SK-N-MC (cell line): ENCODE results near the gene FDX1.
A peak's percentile ranks its signal among the peaks of the same experiment; 100 is the strongest.

Source experiments
- DNase-seq: peaks from one replicate; pipeline ENCODE4 v3.0.0-alpha.2; 2011; ENCODE audit warnings: low read depth, low spot score
- H3K27ac ChIP-seq: fragments of 200-600 bp; sonication (generic); 2 replicates; pipeline ENCODE4 v1.5.1; 2016; ENCODE audit warnings: mixed run types
- H3K36me3 ChIP-seq: fragments of 200-600 bp; sonication (generic); 2 replicates; pipeline ENCODE4 v1.6.1; 2017; ENCODE audit warnings: antibody characterized with exemption, low read length, mixed read lengths; ENCODE audit not compliant: insufficient read depth
- H3K4me3 ChIP-seq: fragments of 200-600 bp; sonication (generic); 2 replicates; pipeline ENCODE4 v1.5.1; 2016
- H3K9ac ChIP-seq: fragments of 200-600 bp; sonication (generic); 2 replicates; pipeline ENCODE4 v1.8.0; 2017; ENCODE audit warnings: mixed run types, mixed read lengths; ENCODE audit not compliant: insufficient read length
- H3K9me3 ChIP-seq: fragments of 200-600 bp; sonication (generic); 2 replicates; pipeline ENCODE4 v1.6.1; 2017; ENCODE audit warnings: low read depth, mild to moderate bottlenecking, antibody characterized with exemption, low read length, moderate library complexity, mixed read lengths
- EZH2 ChIP-seq: fragments of 200-600 bp; sonication (generic); IDR thresholded peaks from one replicate; pipeline ENCODE4 v1.6.1; 2017; ENCODE audit warnings: antibody characterized with exemption
- FOXP2 ChIP-seq: optimal IDR thresholded peaks from 2 replicates; pipeline ENCODE3; 2011; ENCODE audit warnings: mild to moderate bottlenecking, moderate library complexity; ENCODE audit not compliant: insufficient read depth; ENCODE audit errors: extremely low read length, control extremely low read depth
- POLR2AphosphoS5 ChIP-seq: IDR thresholded peaks from 2 replicates; pipeline ENCODE4 v1.6.1; 2012; ENCODE audit warnings: mild to moderate bottlenecking, low read depth, low read length, borderline replicate concordance

The FDX1 gene

DNA sequence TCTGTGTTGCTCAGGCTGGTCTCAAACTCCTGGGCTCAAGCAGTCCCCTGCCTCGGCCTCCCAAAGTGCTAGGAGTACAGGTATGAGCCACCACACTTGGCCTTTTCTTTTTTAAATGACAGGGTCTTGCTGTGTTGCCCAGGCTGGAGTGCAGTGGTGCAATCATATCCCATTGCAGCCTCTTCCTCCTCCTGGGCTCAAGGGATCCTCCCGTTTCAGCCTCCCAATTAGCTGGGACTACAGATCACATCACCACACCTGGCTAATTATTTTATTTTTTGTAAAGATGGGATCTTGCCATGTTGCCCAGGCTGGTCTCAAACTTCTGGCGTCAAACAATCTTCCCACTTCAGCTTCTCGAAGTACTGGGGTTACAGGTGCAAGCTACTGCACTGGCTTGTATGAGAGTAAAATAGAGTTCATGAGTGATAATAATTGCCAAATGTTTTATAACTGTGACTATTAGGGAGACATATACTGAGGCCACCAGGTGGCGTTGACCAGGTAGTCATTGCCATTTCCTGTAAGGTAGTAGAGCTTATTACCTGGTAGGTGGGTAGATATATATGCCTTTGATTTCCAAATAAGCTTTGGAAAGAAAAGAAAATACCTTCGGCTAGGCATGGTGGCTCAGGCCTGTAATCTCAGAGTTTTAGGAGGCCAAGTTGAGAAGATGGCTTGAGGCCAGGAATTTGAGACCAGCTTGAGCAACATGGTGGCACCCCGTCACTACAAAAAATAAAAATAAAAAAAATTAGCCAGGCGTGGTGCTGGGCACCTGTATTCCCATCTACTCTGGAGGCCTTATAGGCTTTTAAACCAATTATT, 5.4 kb downstream of the FDX1 start:
- peaks cover 6% of the 10 kb centered on the region for H3K9me3 ChIP-seq
- H3K9ac ChIP-seq = no peak overlapping the region
- no peak for DNase-seq
- H3K36me3 ChIP-seq = peaks cover 36% of the 10 kb centered on the region
- TF ChIP-seq EZH2 (no peak), FOXP2 (no peak), POLR2AphosphoS5 (no peak)
- H3K4me3 ChIP-seq = no peak overlapping the region
- H3K27ac ChIP-seq = no peak overlapping the region

DNA sequence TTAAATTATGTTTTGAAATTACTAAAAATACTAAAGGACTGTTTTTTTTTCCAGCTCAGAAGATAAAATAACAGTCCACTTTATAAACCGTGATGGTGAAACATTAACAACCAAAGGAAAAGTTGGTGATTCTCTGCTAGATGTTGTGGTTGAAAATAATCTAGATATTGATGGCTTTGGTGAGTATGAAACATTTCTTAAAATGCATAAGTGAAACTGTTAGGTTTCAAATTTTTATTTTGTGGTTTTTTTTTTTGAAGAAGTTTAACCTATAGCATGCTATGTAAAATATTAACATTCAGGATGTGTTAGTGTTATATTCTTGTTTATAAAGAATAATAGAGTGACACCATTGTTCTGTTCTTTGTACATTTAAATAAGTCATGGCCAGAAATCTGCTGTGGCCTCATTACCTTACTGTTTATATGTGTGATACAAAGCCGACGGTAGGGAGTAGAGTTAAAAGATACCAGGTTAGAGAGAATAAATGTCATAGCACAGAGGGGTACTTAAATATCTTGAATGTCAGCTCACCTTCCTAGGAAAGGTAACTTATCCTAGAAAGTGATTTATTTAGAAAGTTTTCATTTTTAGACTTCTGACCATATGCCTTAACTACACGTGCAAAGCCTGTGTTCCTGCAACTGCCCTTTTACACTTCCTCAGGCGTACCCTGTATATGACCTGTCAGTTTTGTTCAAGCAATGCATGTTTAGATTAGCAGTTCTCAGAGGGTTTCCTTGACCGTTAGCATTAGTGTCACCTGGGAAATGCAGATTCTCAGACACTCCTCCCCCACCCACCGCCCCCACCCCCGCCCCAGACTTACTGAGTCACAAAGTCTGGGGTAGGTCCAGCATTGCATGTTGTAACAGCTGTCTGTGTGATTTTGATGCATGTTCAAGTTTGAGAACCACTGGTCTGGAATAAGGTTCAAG, 6.3 kb downstream of the FDX1 start:
- H3K4me3 ChIP-seq = no peak overlapping the region
- H3K9me3 ChIP-seq = peaks cover 15% of the 10 kb centered on the region
- no peak for DNase-seq
- H3K36me3 ChIP-seq = peaks cover 45% of the 10 kb centered on the region
- no peak overlapping the region for H3K9ac ChIP-seq
- TF ChIP-seq POLR2AphosphoS5 = no peak
- no peak for TF ChIP-seq FOXP2
- TF ChIP-seq EZH2 = no peak
- no peak overlapping the region for H3K27ac ChIP-seq

DNA sequence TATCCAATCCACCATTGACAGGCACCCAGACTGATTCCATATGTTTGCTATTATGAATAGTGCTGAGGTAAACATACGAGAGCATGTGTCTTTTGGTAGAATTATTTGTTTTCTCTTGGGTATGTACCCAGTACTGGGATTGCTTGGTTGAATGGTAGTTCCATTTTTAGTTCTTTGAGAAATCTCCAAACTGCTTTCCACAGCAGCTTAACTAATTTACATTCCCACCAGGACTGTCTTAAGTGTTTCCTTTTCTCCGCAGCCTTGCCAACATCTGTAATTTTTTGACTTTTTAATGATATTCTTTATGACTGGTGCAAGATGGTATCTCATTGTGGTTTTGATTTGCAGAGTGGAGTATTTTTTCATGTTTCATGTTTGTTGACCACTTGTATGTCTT, 8.3 kb downstream of the FDX1 start:
- H3K9me3 ChIP-seq = peaks cover 17% of the 10 kb centered on the region
- H3K4me3 ChIP-seq = peak overlapping the region; percentile 47
- TF ChIP-seq EZH2 = no peak
- peak; percentile 67; the same call in 1 of the 2 replicates for TF ChIP-seq POLR2AphosphoS5
- peak; percentile 92 for DNase-seq
- H3K27ac ChIP-seq = peak overlapping the region; percentile 87
- no peak overlapping the region for H3K9ac ChIP-seq
- H3K36me3 ChIP-seq = peaks cover 60% of the 10 kb centered on the region

DNA sequence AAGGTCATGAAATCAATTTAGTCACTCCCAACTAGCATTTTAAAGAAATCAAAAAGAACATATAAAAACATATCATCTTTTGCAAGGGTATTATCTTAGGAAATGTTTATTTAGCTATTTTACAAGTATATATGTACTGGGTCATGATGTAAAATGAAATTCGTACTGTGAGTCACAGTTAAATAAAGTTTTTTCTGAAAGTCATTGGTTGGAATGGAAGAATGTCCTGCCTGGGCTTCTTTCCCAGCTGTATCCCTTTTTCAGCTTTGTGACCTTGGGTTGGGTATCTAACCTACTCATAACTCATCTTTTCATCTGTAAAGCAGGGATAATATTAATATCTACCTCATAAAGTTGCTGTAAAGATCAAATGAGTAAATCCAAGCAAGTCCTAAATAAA, 15.7 kb downstream of the FDX1 start:
- Histone ChIP-seq H3K4me3 (no peak overlapping the region), H3K27ac (no peak overlapping the region), H3K9ac (no peak overlapping the region), H3K9me3 (peaks cover 8% of the 10 kb centered on the region), H3K36me3 (peaks cover 75% of the 10 kb centered on the region)
- DNase-seq = no peak
- TF ChIP-seq POLR2AphosphoS5 (no peak), EZH2 (no peak)

DNA sequence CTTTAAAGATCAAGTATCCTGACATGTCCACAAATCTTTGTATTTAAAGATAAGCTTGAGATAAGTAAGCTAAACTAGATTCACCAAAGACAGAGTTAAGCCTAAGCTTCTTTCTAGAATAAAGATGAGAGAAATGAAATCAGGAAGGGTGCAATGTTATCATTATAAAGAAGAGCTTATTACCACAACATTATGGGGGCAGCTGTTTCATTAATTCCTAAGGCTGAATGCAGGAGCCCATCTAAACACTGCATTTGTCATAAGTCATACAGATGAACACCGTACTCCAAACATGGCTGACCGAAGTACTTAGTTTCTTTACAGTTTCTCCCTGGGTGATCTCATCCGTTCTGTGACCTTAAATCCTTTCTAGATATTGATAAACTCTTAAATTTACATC, 16.3 kb downstream of the FDX1 start:
- H3K9me3 ChIP-seq = peaks cover 7% of the 10 kb centered on the region; the same call in 1 of the 2 replicates
- H3K27ac ChIP-seq = no peak overlapping the region
- no peak overlapping the region for H3K4me3 ChIP-seq
- DNase-seq = no peak
- no peak for TF ChIP-seq EZH2
- H3K36me3 ChIP-seq = peaks cover 75% of the 10 kb centered on the region
- H3K9ac ChIP-seq = no peak overlapping the region

DNA sequence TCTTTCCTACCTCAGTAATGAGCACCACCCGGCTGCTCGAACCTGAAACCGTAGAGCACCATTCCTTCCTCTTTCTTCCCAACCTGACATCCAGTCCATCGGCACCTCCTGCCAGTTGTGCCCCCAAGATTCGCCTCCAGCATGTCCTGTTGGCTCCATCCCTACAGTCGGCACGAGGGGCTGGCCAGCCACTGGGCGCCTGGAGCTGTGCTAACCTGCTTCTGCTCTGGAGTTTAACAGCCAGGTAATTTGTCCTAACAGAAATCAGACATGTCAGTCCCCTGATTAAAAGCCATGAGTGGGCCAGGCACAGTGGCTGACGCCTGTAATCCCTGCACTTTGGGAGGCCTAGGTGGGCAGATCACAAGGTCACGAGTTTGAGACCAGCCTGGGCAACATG, 16.8 kb downstream of the FDX1 start:
- Histone ChIP-seq H3K36me3 (peaks cover 75% of the 10 kb centered on the region), H3K4me3 (no peak overlapping the region), H3K9ac (no peak overlapping the region), H3K27ac (no peak overlapping the region), H3K9me3 (peaks cover 6% of the 10 kb centered on the region; the same call in 1 of the 2 replicates)
- no peak for TF ChIP-seq EZH2
- no peak for TF ChIP-seq POLR2AphosphoS5
- no peak for TF ChIP-seq FOXP2
- no peak for DNase-seq

DNA sequence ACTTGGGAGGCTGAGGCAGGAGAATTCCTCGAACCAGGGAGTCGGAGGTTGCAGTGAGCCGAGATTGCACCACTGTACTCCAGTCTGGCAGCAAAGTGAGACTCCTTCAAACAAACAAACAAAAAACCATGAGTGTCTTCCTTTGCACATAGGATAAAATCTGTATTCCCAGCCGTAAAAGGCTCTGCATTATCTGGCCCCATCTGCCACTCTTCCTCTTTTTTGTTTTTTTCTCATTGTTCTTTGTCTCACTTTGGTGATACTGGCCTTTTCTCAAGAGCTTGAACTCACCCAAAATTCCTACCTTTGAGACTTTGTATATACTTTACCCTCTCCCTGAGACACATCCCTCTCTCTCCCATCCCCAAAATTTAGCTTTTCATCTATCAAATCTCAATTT, 17.6 kb downstream of the FDX1 start:
- no peak overlapping the region for H3K4me3 ChIP-seq
- H3K36me3 ChIP-seq = peaks cover 74% of the 10 kb centered on the region
- peaks cover 6% of the 10 kb centered on the region; the same call in 1 of the 2 replicates for H3K9me3 ChIP-seq
- H3K9ac ChIP-seq = no peak overlapping the region
- TF ChIP-seq POLR2AphosphoS5 = no peak
- TF ChIP-seq EZH2 = no peak
- TF ChIP-seq FOXP2 = no peak
- H3K27ac ChIP-seq = no peak overlapping the region
- DNase-seq = no peak

DNA sequence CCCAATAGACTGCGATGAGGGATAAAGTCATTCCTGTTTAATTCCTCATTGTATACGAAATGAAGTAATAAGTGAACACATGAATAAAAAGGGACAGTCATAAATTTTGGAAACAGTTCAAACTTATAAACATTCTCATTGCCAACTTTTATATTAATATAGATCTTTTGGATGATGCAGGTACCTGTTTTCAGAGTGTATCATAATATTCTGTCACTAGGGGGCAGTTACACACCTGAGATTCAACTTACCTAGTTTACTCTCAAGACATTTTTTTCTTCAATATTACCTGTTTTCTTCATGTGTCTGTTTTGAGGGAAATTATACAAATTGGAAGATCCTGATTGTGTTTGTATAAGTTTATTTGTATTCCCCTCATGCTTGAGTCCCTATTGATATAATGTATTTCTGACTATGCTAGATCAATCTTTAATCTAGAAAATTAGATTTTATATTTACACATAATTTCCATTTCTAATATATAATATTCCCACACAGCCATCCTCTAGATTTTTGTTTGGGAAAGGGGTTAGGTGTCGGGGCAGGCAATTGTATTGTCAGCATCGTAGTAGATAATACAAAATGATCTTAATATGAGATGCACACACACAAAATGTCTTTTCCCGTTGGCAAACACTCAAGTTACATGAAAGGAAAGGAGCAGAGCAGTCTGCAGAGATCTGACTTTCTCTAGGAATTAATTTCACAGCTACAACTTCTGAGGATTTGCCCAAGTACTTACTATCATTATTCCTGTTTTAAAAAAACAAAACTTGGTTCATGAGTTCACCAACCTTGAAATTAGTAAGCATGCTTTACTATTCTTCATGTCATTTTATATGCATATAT, 18.4 kb downstream of the FDX1 start:
- Histone ChIP-seq H3K9me3 (peaks cover 6% of the 10 kb centered on the region; the same call in 1 of the 2 replicates), H3K36me3 (peaks cover 73% of the 10 kb centered on the region), H3K9ac (no peak overlapping the region), H3K4me3 (no peak overlapping the region), H3K27ac (no peak overlapping the region)
- no peak for DNase-seq
- TF ChIP-seq EZH2 = no peak
